LNCaP clone FGC (cell line): ENCODE results near the gene ZBTB16.

Experiments used
- DNase-seq: peaks from one replicate; pipeline ENCODE4 v3.0.0-alpha.2; 2011; ENCODE audit warnings: low read depth
- H3K4me3 ChIP-seq: 2 replicates; pipeline ENCODE4 v1.5.1; 2011; ENCODE audit warnings: mild to moderate bottlenecking, low read depth, low read length, control low read depth
- TF ChIP-seq, protein P1 (sequence below): IDR thresholded peaks from 2 replicates; pipeline ENCODE4 v1.5.1; 2012; ENCODE audit warnings: mild to moderate bottlenecking; ENCODE audit not compliant: control insufficient read depth, insufficient read depth; ENCODE audit errors: extremely low read depth

The ZBTB16 gene

DNA sequence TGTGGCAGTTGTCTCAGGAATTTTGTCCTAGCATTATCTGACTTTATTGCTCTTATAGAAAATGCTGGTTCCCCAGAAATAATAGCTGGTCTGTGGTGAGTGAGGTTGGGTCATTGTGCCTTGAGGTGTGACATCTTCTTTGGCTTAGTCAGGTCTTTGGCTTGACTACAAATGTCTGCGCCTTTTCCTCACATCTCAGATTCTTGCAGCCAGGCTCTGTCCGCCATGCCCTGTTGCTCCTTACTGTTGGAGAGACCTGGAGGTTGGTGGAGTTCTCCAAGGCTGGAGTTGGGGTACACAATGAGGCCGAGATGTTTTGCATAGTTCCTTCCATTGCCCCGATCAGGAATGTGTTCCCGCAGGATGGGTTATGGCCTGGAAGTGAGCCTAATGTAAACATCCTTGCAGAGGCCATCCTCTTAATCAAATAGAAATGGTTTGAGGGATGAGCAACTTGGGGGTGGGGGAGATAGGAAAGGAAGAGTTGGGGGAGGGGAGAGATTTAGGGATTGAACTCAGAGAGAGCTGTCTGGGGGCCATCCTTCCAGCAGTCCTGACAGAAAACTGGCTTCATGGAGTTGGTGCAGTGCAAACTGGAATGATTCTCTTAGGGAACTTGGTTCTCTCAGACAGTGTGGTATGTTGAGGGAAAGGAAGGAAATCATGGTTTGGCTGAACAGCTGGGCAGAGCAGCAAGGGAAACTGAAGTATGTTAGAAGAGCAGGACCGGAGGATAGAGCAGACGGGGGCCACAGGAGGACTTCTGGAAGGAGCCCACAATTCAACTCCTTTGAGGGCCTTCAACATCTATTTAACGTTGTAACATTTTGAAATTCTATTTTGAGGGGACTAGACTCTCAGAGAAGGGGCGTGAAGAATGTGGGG is 49.9 kb downstream of the ZBTB16 start:
- H3K4me3 ChIP-seq: peak overlapping the region; percentile 17
- DNase-seq: no peak
- TF ChIP-seq, protein P1, sequence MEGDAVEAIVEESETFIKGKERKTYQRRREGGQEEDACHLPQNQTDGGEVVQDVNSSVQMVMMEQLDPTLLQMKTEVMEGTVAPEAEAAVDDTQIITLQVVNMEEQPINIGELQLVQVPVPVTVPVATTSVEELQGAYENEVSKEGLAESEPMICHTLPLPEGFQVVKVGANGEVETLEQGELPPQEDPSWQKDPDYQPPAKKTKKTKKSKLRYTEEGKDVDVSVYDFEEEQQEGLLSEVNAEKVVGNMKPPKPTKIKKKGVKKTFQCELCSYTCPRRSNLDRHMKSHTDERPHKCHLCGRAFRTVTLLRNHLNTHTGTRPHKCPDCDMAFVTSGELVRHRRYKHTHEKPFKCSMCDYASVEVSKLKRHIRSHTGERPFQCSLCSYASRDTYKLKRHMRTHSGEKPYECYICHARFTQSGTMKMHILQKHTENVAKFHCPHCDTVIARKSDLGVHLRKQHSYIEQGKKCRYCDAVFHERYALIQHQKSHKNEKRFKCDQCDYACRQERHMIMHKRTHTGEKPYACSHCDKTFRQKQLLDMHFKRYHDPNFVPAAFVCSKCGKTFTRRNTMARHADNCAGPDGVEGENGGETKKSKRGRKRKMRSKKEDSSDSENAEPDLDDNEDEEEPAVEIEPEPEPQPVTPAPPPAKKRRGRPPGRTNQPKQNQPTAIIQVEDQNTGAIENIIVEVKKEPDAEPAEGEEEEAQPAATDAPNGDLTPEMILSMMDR: no peak

DNA sequence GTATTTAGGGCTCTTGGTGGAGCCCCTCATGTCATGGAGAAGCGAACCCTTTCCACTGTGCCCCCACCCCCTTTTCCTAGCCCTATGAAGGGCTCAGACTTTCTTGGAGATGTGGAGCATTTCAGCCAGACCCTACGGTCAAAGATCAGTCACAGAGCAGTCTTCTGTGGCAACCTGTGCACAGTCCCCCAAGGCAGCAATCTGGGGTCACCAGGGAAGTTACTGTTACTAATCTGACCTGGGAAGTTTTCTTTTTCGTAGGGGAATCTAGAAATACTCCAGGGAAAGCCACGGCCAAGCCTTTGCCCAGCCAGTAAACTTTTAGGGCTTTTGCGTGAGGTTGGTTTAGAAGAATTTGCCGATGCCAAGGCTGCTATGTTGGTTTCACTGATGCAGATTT is 50.6 kb downstream of the ZBTB16 start:
- peak overlapping the region; percentile 17 for H3K4me3 ChIP-seq
- TF ChIP-seq, protein P1: no peak
- no peak for DNase-seq

DNA sequence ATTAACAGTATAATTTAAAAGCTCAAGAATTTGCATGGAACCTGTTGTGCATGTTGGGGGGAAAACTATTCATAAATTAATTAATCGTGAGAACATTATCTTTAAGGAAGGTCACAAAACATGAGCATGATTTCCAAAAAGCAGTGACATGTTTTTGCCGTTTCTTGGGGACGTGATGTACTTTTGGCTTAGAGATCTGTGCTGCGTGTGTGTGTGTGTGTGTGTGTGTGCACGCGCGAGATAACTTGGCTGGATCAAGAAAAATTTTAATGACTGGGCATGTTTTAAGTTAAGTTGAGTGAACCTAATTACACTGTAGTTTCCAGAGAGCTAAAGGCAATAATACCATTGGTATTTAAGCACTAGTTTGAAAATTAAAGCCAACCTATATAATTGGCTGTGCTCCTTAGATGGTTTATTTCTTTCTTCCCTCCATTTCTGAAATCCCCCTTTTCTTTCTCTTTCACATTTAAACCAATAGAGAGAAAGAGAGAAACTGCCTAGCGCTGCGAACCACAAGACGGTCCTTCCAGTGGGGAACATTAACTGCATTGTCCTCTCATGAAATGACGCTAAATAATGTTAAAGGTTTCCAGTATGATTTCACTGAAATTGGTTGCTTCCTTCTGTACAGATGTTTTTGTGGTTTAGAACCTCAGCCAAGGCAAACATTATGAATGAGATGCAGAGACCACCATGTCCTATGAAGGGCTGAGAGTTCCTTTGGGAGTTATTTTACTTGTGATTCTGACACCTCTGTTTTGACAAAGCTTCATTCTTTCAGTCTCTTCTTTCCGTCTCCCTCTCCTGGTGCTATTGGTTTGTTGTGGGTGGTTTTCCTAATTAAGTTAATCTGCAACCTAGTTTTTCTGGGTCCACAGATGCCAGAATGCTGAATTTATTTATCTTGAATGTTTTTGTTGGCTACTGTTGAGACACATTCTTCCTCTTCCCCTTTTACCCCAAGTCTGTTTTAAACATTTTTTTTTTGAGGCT is 51.7 kb downstream of the ZBTB16 start:
- no peak for DNase-seq
- H3K4me3 ChIP-seq: 0 out of 2 replicates have a peak overlapping the region, but pooled peaks have one; percentile 10
- TF ChIP-seq, protein P1: no peak

DNA sequence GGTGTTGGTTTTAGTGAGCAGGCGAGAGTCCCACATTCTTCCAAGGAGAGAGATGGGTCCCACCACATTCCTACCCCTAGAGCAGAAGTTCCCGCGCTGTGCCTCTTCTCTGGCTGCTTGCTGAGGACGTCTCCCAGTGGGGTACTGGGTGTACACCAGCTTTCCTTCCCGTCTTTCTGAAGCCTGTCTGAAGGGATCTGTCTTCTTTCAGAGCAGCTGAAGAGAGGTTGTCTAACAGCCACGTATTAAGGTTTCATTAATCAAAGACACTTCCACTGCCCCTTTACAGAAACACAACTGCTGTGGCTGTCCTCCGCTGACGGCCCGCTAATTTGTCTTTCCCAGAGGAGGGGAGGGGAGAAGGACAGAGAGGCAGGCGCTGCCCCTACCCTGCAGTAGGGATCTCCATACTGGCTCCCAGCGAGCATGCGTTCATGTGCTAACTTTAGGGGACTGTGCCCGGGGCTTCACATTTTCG is 56.0 kb downstream of the ZBTB16 start:
- no peak overlapping the region for H3K4me3 ChIP-seq
- TF ChIP-seq, protein P1: no peak
- no peak for DNase-seq

DNA sequence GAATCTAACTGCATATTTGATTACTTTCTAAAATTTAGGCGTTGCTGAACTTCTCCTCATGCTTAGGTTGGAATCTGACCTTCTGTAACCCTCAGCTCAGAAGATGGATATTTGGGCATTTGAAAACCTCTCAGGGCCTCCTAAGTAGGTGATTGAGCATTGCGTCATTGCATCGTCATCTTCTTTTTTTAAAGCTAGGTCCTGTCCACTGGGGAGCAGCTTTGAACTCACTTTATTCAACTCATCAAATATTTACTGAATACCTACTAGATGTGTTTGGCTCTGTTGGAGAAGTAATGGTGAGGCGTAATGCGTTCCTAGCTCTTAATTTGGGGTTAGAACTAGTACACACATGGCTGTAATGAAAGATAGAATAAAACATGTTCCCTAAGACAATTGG is 56.8 kb downstream of the ZBTB16 start:
- DNase-seq: no peak
- TF ChIP-seq, protein P1: no peak

DNA sequence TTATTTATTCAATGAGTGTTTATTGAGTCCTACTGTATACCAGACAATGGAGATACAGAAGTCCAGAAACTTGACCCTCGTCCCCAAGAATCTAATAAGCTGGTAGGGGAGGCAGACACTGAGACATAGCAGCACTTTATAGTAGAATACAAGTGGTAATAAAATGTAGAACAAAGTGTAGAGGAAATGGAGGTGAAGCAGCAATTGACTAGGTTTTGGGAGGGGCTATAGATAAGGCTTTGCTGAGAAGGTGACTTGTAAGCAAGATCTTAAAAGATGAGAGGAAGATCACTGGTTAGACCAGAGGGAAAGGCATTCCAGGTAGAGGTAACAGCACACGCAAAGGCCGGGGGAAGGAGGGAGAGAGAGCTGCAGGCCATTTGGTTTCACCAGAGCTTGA is 57.3 kb downstream of the ZBTB16 start:
- TF ChIP-seq, protein P1: no peak
- no peak overlapping the region for H3K4me3 ChIP-seq
- no peak for DNase-seq

More for the DNA sequence above, 56.8 kb downstream of the ZBTB16 start:
- no peak overlapping the region for H3K4me3 ChIP-seq
